ENCODE data around the gene HSPA2.

DNA sequence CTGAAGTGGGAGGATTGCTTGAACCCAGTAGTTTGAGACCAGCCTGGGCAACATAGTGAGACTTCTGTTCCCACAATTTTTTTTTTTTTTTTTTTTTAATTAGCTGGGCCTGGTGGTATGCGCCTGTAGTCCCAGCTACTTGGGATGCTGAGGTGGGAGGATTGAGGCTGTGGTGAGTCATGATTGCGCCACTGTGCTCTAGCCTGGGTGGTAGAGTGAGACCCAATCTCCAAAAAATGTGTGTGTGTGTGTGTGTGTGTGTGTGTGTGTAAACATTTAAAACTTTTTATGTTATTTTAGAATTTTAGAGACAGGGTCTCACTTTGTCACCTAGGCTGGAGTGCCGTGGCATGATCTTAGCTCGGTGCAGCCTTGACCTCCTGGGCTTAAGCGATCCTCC, 16.0 kb downstream of the HSPA2 start:
- TF ChIP-seq, protein P1, sequence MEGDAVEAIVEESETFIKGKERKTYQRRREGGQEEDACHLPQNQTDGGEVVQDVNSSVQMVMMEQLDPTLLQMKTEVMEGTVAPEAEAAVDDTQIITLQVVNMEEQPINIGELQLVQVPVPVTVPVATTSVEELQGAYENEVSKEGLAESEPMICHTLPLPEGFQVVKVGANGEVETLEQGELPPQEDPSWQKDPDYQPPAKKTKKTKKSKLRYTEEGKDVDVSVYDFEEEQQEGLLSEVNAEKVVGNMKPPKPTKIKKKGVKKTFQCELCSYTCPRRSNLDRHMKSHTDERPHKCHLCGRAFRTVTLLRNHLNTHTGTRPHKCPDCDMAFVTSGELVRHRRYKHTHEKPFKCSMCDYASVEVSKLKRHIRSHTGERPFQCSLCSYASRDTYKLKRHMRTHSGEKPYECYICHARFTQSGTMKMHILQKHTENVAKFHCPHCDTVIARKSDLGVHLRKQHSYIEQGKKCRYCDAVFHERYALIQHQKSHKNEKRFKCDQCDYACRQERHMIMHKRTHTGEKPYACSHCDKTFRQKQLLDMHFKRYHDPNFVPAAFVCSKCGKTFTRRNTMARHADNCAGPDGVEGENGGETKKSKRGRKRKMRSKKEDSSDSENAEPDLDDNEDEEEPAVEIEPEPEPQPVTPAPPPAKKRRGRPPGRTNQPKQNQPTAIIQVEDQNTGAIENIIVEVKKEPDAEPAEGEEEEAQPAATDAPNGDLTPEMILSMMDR (IDR thresholded peaks at IDR 0.05), result no peak
- TF ChIP-seq CREB1 (CRISPR knock-in tag; IDR thresholded peaks at IDR 0.05) (no peak), NR1H2 (CRISPR knock-in tag; IDR thresholded peaks at IDR 0.05) (no peak), FOXP1 (CRISPR knock-in tag; IDR thresholded peaks at IDR 0.05; ENCODE audit: borderline replicate concordance) (no peak), ZNF416 (CRISPR knock-in tag; IDR thresholded peaks at IDR 0.05) (no peak), CBFB (CRISPR knock-in tag; IDR thresholded peaks at IDR 0.05; ENCODE audit: low read depth) (no peak), SP1 (CRISPR knock-in tag; conservative IDR thresholded peaks at IDR 0.05) (no peak), ZNF317 (CRISPR knock-in tag; IDR thresholded peaks at IDR 0.05; ENCODE audit: borderline replicate concordance, low read depth) (no peak)
- TF ChIP-seq, protein P2, sequence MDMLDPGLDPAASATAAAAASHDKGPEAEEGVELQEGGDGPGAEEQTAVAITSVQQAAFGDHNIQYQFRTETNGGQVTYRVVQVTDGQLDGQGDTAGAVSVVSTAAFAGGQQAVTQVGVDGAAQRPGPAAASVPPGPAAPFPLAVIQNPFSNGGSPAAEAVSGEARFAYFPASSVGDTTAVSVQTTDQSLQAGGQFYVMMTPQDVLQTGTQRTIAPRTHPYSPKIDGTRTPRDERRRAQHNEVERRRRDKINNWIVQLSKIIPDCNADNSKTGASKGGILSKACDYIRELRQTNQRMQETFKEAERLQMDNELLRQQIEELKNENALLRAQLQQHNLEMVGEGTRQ (CRISPR knock-in tag; IDR thresholded peaks at IDR 0.05), result no peak
- TF ChIP-seq, protein P3, sequence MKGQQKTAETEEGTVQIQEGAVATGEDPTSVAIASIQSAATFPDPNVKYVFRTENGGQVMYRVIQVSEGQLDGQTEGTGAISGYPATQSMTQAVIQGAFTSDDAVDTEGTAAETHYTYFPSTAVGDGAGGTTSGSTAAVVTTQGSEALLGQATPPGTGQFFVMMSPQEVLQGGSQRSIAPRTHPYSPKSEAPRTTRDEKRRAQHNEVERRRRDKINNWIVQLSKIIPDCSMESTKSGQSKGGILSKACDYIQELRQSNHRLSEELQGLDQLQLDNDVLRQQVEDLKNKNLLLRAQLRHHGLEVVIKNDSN (CRISPR knock-in tag; IDR thresholded peaks at IDR 0.05), result no peak
- TF ChIP-seq, protein P4, sequence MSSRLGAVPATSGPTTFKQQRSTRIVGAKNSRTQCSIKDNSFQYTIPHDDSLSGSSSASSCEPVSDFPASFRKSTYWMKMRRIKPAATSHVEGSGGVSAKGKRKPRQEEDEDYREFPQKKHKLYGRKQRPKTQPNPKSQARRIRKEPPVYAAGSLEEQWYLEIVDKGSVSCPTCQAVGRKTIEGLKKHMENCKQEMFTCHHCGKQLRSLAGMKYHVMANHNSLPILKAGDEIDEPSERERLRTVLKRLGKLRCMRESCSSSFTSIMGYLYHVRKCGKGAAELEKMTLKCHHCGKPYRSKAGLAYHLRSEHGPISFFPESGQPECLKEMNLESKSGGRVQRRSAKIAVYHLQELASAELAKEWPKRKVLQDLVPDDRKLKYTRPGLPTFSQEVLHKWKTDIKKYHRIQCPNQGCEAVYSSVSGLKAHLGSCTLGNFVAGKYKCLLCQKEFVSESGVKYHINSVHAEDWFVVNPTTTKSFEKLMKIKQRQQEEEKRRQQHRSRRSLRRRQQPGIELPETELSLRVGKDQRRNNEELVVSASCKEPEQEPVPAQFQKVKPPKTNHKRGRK (CRISPR knock-in tag; IDR thresholded peaks at IDR 0.05; ENCODE audit: borderline replicate concordance), result no peak
